ENCODE data around the gene IMMP2L. TPM values are rescaled to one million over a fixed set of nuclear protein-coding genes. Genes with fewer than 3 reads are reported as not detected.

Gene IMMP2L
- total and polyA plus RNA-seq, 2 of the 8 experiments (the other 6 are each of a cell fraction or from before 2014, with no cell fraction given): 2.3 to 10.1 TPM

DNA sequence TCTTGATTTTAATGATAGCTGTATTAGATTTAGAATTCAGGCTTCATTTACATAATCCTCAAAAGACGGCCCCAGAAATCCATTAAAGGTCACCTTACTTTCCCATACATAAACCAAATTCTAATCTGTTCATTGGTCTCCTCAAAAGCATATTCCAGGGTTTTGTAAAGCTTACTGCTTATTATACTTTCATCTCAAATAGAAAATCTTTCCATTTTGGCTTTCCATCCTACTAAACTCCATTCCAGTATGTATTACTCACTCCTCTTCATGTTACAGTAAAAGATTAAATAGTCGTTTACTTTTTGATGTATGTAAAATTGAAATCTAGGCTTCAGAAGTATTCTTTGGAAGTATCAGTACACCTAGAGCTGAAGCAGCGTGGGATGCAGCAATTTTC lies 614.9 kb downstream of the IMMP2L start:
- FAIRE-seq: no peak

More for the DNA sequence above, 614.9 kb downstream of the IMMP2L start:
- no peak overlapping the region for H3K18ac ChIP-seq (ENCODE audit: extremely low read depth, low read length)
- TF ChIP-seq CHD1 (IDR thresholded peaks at IDR 0.05; ENCODE audit: low read depth, low read length) (no peak), POU5F1 (IDR thresholded peaks at IDR 0.05; ENCODE audit: low read depth, low read length) (no peak), RXRA (IDR thresholded peaks at IDR 0.05; ENCODE audit: insufficient read depth, low read depth, low read length) (no peak), MAX (IDR thresholded peaks at IDR 0.05) (no peak)
- TF ChIP-seq, protein P1, sequence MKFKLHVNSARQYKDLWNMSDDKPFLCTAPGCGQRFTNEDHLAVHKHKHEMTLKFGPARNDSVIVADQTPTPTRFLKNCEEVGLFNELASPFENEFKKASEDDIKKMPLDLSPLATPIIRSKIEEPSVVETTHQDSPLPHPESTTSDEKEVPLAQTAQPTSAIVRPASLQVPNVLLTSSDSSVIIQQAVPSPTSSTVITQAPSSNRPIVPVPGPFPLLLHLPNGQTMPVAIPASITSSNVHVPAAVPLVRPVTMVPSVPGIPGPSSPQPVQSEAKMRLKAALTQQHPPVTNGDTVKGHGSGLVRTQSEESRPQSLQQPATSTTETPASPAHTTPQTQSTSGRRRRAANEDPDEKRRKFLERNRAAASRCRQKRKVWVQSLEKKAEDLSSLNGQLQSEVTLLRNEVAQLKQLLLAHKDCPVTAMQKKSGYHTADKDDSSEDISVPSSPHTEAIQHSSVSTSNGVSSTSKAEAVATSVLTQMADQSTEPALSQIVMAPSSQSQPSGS (IDR thresholded peaks at IDR 0.05; ENCODE audit: low read length): no peak
- POLR2A ChIA-PET (ENCODE audit: partially characterized antibody): no interaction called here
- DNase-seq (ENCODE audit: low read depth in 1 of 2, low spot score in 2 of 2): no peak
- H3K4me3 ChIP-seq (ENCODE audit: extremely low read depth in 1 of 4, insufficient read depth in 2 of 4, low read depth in 3 of 4, low read length in 4 of 4): no peak overlapping the region
- no peak overlapping the region for H3K9ac ChIP-seq (replicated peaks in 1 of 4; ENCODE audit: extremely low read depth in 1 of 4, low read depth in 3 of 4, low read length in 3 of 4)
- CTCF ChIA-PET (ENCODE audit: partially characterized antibody): interaction anchor here (0.6 kb wide), 1 partner anchor 495 kb away, joined by 3 read pairs; no protein-coding TSS in a partner anchor
- no peaks in the 10 kb centered on the region for H3K79me2 ChIP-seq (ENCODE audit: control insufficient read depth in 1 of 2, insufficient read depth in 2 of 2, low read length in 2 of 2)
- no peak overlapping the region for H2AFZ ChIP-seq (ENCODE audit: low read length)
- no peaks in the 10 kb centered on the region for H4K20me1 ChIP-seq (replicated peaks in 1 of 2; ENCODE audit: control insufficient read depth in 1 of 2, insufficient read depth in 2 of 2, low read length in 2 of 2)
- no peak overlapping the region for H3K14ac ChIP-seq (ENCODE audit: insufficient read length)
- H2BK15ac ChIP-seq (ENCODE audit: low read length): no peak overlapping the region
- no peaks in the 10 kb centered on the region for H3K23me2 ChIP-seq (ENCODE audit: low read depth, low read length)
- H2AK5ac ChIP-seq (ENCODE audit: low read depth, low read length): no peak overlapping the region
- no peaks in the 10 kb centered on the region for H3K9me3 ChIP-seq (ENCODE audit: insufficient read depth in 2 of 2, low read depth in 1 of 2, low read length in 1 of 2)
- no peak overlapping the region for H2BK120ac ChIP-seq (replicated peaks; ENCODE audit: low read depth, low read length)
- H2BK12ac ChIP-seq (ENCODE audit: low read depth, low read length): no peak overlapping the region
- no peak overlapping the region for H3K23ac ChIP-seq (ENCODE audit: insufficient read length)
- H3K27ac ChIP-seq (ENCODE audit: low read depth, low read length): no peak overlapping the region
- WGBS, 2 experiments (ENCODE audit: extremely low coverage in 1 of 2, insufficient coverage in 1 of 2, insufficient read length in 1 of 2, insufficient replicate concordance in 2 of 2, low coverage in 1 of 2, low lambda C conversion rate in 2 of 2, missing lambda C conversion rate in 1 of 2): 78% methylated on average over 3 of the region's 3 CpGs; no CpG with 5 or more reads in 1 of the 2 experiments
- H2BK20ac ChIP-seq (ENCODE audit: low read length): no peak overlapping the region
- no peak overlapping the region for H4K8ac ChIP-seq (ENCODE audit: extremely low read depth, insufficient read depth, low read length)
- no peaks in the 10 kb centered on the region for H3K79me1 ChIP-seq (ENCODE audit: low read depth, low read length)
- no peaks in the 10 kb centered on the region for H3K36me3 ChIP-seq (ENCODE audit: control insufficient read depth in 2 of 4, insufficient read depth in 4 of 4, low read length in 3 of 4)
- H2BK5ac ChIP-seq (ENCODE audit: low read depth, low read length): no peak overlapping the region
- peaks cover 0 to 8% (median 4%) of the 10 kb centered on the region in 4 experiments; a peak in 5 of 7 replicates for H3K4me1 ChIP-seq (replicated peaks in 1 of 4; ENCODE audit: control insufficient read depth in 3 of 4, insufficient read depth in 4 of 4, low read length in 3 of 4)
- H4K5ac ChIP-seq (ENCODE audit: insufficient read length, low read depth, low read length): no peak overlapping the region
- H4K91ac ChIP-seq (replicated peaks; ENCODE audit: insufficient read length, low read length): no peak overlapping the region
- peaks cover 0 to 2% (median 0%) of the 10 kb centered on the region in 4 experiments; a peak in 1 of 7 replicates for H3K27me3 ChIP-seq (replicated peaks in 1 of 4; ENCODE audit: control insufficient read depth in 3 of 4, extremely low read depth in 1 of 4, insufficient read depth in 3 of 4, low read length in 3 of 4)
- no peak overlapping the region for H3K56ac ChIP-seq (replicated peaks; ENCODE audit: insufficient read length, low read depth, low read length)
- no peak overlapping the region for H3K4ac ChIP-seq (replicated peaks; ENCODE audit: insufficient read length, low read depth, low read length)
- H3K4me2 ChIP-seq (ENCODE audit: insufficient read depth in 1 of 2, low read depth in 2 of 2, low read length in 2 of 2): no peak overlapping the region

Data from H1 (cell line).